ENCODE results near the gene FAM78A.

The FAM78A gene

GRCh38 chr9:131275332-131276093, 797 bp downstream of the FAM78A start:
- peak; percentile 78 for DNase-seq
- H2AFZ ChIP-seq (ENCODE audit: low read length), result peak overlapping the region; percentile 72
- peaks cover 6% of the 10 kb centered on the region; the same call in 1 of the 2 replicates for H3K27me3 ChIP-seq (replicated peaks; ENCODE audit: insufficient read depth, low read length)
- peaks cover 34% of the 10 kb centered on the region for H3F3A ChIP-seq (ENCODE audit: insufficient read depth, low read length)
- H3K9me3 ChIP-seq (replicated peaks; ENCODE audit: insufficient read depth, low read length), result no peaks in the 10 kb centered on the region
- TF ChIP-seq EZH2phosphoT487 (IDR thresholded peaks at IDR 0.05; ENCODE audit: low read length), result no peak
- TF ChIP-seq CTCF (IDR thresholded peaks at IDR 0.05; ENCODE audit: low read length), result peak; percentile 78
- H3K79me2 ChIP-seq (ENCODE audit: low read length), result peaks cover 60% of the 10 kb centered on the region
- H3K9me2 ChIP-seq (replicated peaks; ENCODE audit: insufficient read depth, low read length), result no peaks in the 10 kb centered on the region
- H3K4me2 ChIP-seq (ENCODE audit: low read depth, low read length), result peak overlapping the region; percentile 92
- peak overlapping the region; percentile 84; the same call in 1 of the 2 replicates for H3K27ac ChIP-seq (ENCODE audit: low read length)
- peak overlapping the region; percentile 91 for H3K9ac ChIP-seq (ENCODE audit: low read length)
- H3K36me3 ChIP-seq (replicated peaks; ENCODE audit: insufficient read depth, low read length), result no peaks in the 10 kb centered on the region
- no peaks in the 10 kb centered on the region for H4K20me1 ChIP-seq (ENCODE audit: insufficient read depth, low read length)
- H3K4me3 ChIP-seq (ENCODE audit: low read length), result peak overlapping the region; percentile 93
- H3K4me1 ChIP-seq (ENCODE audit: low read length), result peaks cover 23% of the 10 kb centered on the region

GRCh38 chr9:131274674-131275331, 1.5 kb downstream of the FAM78A start:
- TF ChIP-seq EZH2 (optimal IDR thresholded peaks at IDR 0.05; ENCODE audit: low read depth, low read length), result no peak
- no peaks in the 10 kb centered on the region for H4K20me1 ChIP-seq (ENCODE audit: insufficient read depth, low read length)
- DNase-seq, result peak; percentile 67
- H3F3A ChIP-seq (ENCODE audit: insufficient read depth, low read length), result peaks cover 39% of the 10 kb centered on the region
- peaks cover 27% of the 10 kb centered on the region for H3K4me1 ChIP-seq (ENCODE audit: low read length)
- H3K9ac ChIP-seq (ENCODE audit: low read length), result peak overlapping the region; percentile 91
- no peaks in the 10 kb centered on the region for H3K9me2 ChIP-seq (replicated peaks; ENCODE audit: insufficient read depth, low read length)
- H3K27ac ChIP-seq (ENCODE audit: low read length), result peak overlapping the region; percentile 84
- peaks cover 65% of the 10 kb centered on the region for H3K79me2 ChIP-seq (ENCODE audit: low read length)
- no peaks in the 10 kb centered on the region for H3K36me3 ChIP-seq (replicated peaks; ENCODE audit: insufficient read depth, low read length)
- H3K9me3 ChIP-seq (replicated peaks; ENCODE audit: insufficient read depth, low read length), result no peaks in the 10 kb centered on the region
- H3K27me3 ChIP-seq (replicated peaks; ENCODE audit: insufficient read depth, low read length), result no peaks in the 10 kb centered on the region
- H2AFZ ChIP-seq (ENCODE audit: low read length), result peak overlapping the region; percentile 72
- H3K4me2 ChIP-seq (ENCODE audit: low read depth, low read length), result peak overlapping the region; percentile 92
- H3K4me3 ChIP-seq (ENCODE audit: low read length), result peak overlapping the region; percentile 93

- H3K9ac ChIP-seq (ENCODE audit: low read length), result peak overlapping the region; percentile 91
- H3K4me1 ChIP-seq (ENCODE audit: low read length), result peaks cover 34% of the 10 kb centered on the region
- no peaks in the 10 kb centered on the region for H4K20me1 ChIP-seq (ENCODE audit: insufficient read depth, low read length)
- H3K36me3 ChIP-seq (replicated peaks; ENCODE audit: insufficient read depth, low read length), result no peaks in the 10 kb centered on the region
- peaks cover 46% of the 10 kb centered on the region for H3F3A ChIP-seq (ENCODE audit: insufficient read depth, low read length)
- no peaks in the 10 kb centered on the region for H3K27me3 ChIP-seq (replicated peaks; ENCODE audit: insufficient read depth, low read length)
- no peaks in the 10 kb centered on the region for H3K9me2 ChIP-seq (replicated peaks; ENCODE audit: insufficient read depth, low read length)
- peaks cover 68% of the 10 kb centered on the region for H3K79me2 ChIP-seq (ENCODE audit: low read length)
- TF ChIP-seq EZH2phosphoT487 (IDR thresholded peaks at IDR 0.05; ENCODE audit: low read length), result no peak
- no peak for TF ChIP-seq EZH2 (optimal IDR thresholded peaks at IDR 0.05; ENCODE audit: low read depth, low read length)
- TF ChIP-seq CTCF (IDR thresholded peaks at IDR 0.05; ENCODE audit: low read length), result no peak
- H3K27ac ChIP-seq (ENCODE audit: low read length), result peak overlapping the region; percentile 84
- H3K4me3 ChIP-seq (ENCODE audit: low read length), result peak overlapping the region; percentile 93
- peak overlapping the region; percentile 92 for H3K4me2 ChIP-seq (ENCODE audit: low read depth, low read length)
- peak; percentile 46 for DNase-seq
- peak overlapping the region; percentile 55 for H2AFZ ChIP-seq (ENCODE audit: low read length)
- H3K9me3 ChIP-seq (replicated peaks; ENCODE audit: insufficient read depth, low read length), result no peaks in the 10 kb centered on the region
These were observed 2.2 kb downstream of the FAM78A start for GRCh38 chr9:131273856-131274673.
